Thoracic aorta (tissue), 2 donors: ENCODE data around the gene DCDC1. TPM values are rescaled to one million over a fixed set of nuclear protein-coding genes. Genes with fewer than 3 reads are reported as not detected.

ENCODE experiments used
- ATAC-seq: fragments of 150-250 bp; one replicate; pipeline ENCODE4 v1.8.0; 2017; ENCODE audit warnings: low read depth; ENCODE audit not compliant: insufficient number of reproducible peaks, low FRiP score
- DNase-seq: peaks from one replicate; pipeline ENCODE4 v3.0.0-alpha.2; 2020; ENCODE audit warnings: low spot score
- H3K27ac ChIP-seq, 2 donors: fragments of 200-600 bp; sonication (generic); 1 replicate in 1 of 2; 2 replicates in 1 of 2; pipeline ENCODE4 v1.5.1; 2016; ENCODE audit warnings: mild to moderate bottlenecking in 2 of 2, moderate library complexity in 2 of 2
- H3K27me3 ChIP-seq: fragments of 200-600 bp; sonication (generic); replicated peaks from 2 replicates; pipeline ENCODE4 v1.6.0; 2016; ENCODE audit warnings: mild to moderate bottlenecking; ENCODE audit not compliant: insufficient read depth
- H3K36me3 ChIP-seq: fragments of 200-600 bp; sonication (generic); one replicate; pipeline ENCODE4 v1.5.1; 2016
- H3K4me1 ChIP-seq, 2 donors: fragments of 200-600 bp; sonication (generic); 1 replicate in 1 of 2; 2 replicates in 1 of 2; pipeline versions ENCODE4 v1.5.1 to v1.6.0; 2016; ENCODE audit warnings: low read depth in 2 of 2, mild to moderate bottlenecking in 1 of 2; ENCODE audit not compliant: control insufficient read depth in 1 of 2
- H3K4me3 ChIP-seq: fragments of 200-600 bp; sonication (generic); 2 replicates; pipeline ENCODE4 v1.5.1; 2016; ENCODE audit warnings: mild to moderate bottlenecking
- H3K9me3 ChIP-seq: fragments of 200-600 bp; sonication (generic); 2 replicates; pipeline ENCODE4 v1.5.1; 2016
- CTCF ChIP-seq: fragments of 200-600 bp; sonication (generic); IDR thresholded peaks from one replicate; pipeline ENCODE4 v1.5.1; 2019; ENCODE audit warnings: antibody characterized with exemption
- total RNA-seq, 2 donors: library from RNA; depleted of rRNA; stranded (reverse); fragments of >200 nt; gene quantifications; one replicate each; pipeline versions ENCODE4 v1.1.0 to v1.2.3, GENCODE V29; 2016

Gene DCDC1
- total RNA-seq, 2 donors from 2014 or later = not detected

GRCh38 chr11:31109446-31109845 is 260.1 kb downstream of the DCDC1 start:
- no peak for TF ChIP-seq CTCF
- Histone ChIP-seq H3K36me3 (no peaks in the 10 kb centered on the region), H3K27ac (no peak overlapping the region), H3K4me3 (no peak overlapping the region), H3K9me3 (no peaks in the 10 kb centered on the region), H3K4me1 (no peaks in the 10 kb centered on the region), H3K27me3 (no peaks in the 10 kb centered on the region)
- DNase-seq = no peak
- ATAC-seq = no peak

GRCh38 chr11:31107649-31108048 is 261.9 kb downstream of the DCDC1 start:
- no peak overlapping the region for H3K27ac ChIP-seq
- no peak overlapping the region for H3K4me3 ChIP-seq
- DNase-seq (no peak), ATAC-seq (no peak)
- no peaks in the 10 kb centered on the region for H3K27me3 ChIP-seq
- no peak for TF ChIP-seq CTCF
- no peaks in the 10 kb centered on the region for H3K36me3 ChIP-seq
- H3K4me1 ChIP-seq = no peaks in the 10 kb centered on the region
- H3K9me3 ChIP-seq = no peaks in the 10 kb centered on the region

GRCh38 chr11:31106968-31107576 is 262.5 kb downstream of the DCDC1 start:
- Histone ChIP-seq H3K27ac (no peak overlapping the region), H3K27me3 (no peaks in the 10 kb centered on the region), H3K4me1 (no peaks in the 10 kb centered on the region), H3K9me3 (no peaks in the 10 kb centered on the region), H3K4me3 (no peak overlapping the region), H3K36me3 (no peaks in the 10 kb centered on the region)
- ATAC-seq (no peak), DNase-seq (no peak)
- TF ChIP-seq CTCF = peak; percentile 19

- no peak overlapping the region for H3K4me3 ChIP-seq
- H3K9me3 ChIP-seq = no peaks in the 10 kb centered on the region
- H3K4me1 ChIP-seq = no peaks in the 10 kb centered on the region
- ATAC-seq = no peak
- no peaks in the 10 kb centered on the region for H3K36me3 ChIP-seq
- no peak for TF ChIP-seq CTCF
- no peak overlapping the region for H3K27ac ChIP-seq
- H3K27me3 ChIP-seq = no peaks in the 10 kb centered on the region
- no peak for DNase-seq
Observed at GRCh38 chr11:31106326-31106725, 263.2 kb downstream of the DCDC1 start.

GRCh38 chr11:31102875-31103274 is 266.7 kb downstream of the DCDC1 start:
- ATAC-seq (no peak), DNase-seq (no peak)
- no peaks in the 10 kb centered on the region for H3K27me3 ChIP-seq
- H3K27ac ChIP-seq = no peak overlapping the region
- TF ChIP-seq CTCF = no peak
- H3K4me1 ChIP-seq = no peaks in the 10 kb centered on the region
- H3K4me3 ChIP-seq = no peak overlapping the region
- no peaks in the 10 kb centered on the region for H3K36me3 ChIP-seq
- H3K9me3 ChIP-seq = no peaks in the 10 kb centered on the region
